DMS 273 treated with DMSO at 0.1 percent for 48 hours (cell line): ENCODE measurements around the gene MC3R.
"Not testable (repeated sequence)": the region's sequence is repeated elsewhere in the genome, so short reads cannot be mapped to it uniquely, and the experiment has no call there.

Experiments used
- DNase-seq: peaks from one replicate; lab custom pipeline; 2025; lab: John Stamatoyannopoulos, UW

Gene MC3R

GRCh38 chr20:56247954-56248782 lies at the start of gene MC3R:
MC3R (plus strand) TSS chr20:56248732; CDS start chr20:56248844, 112 bp downstream.
- DNase-seq, result no peak

- no peak for DNase-seq
Measured at GRCh38 chr20:56200456-56200855, 48.1 kb upstream of the MC3R start.

GRCh38 chr20:56202493-56203077 lies 45.9 kb upstream of the MC3R start:
- no peak for DNase-seq

- DNase-seq, result no peak
Measured at GRCh38 chr20:56204206-56204605, 44.3 kb upstream of the MC3R start.

- no peak for DNase-seq
Measured at GRCh38 chr20:56205346-56205745, 43.2 kb upstream of the MC3R start.

GRCh38 chr20:56207656-56208055 lies 40.9 kb upstream of the MC3R start:
- DNase-seq, result no peak

GRCh38 chr20:56208121-56208520 lies 40.4 kb upstream of the MC3R start:
- DNase-seq, result no peak

GRCh38 chr20:56211051-56211450 lies 37.5 kb upstream of the MC3R start:
- no peak for DNase-seq

GRCh38 chr20:56212091-56212490 lies 36.4 kb upstream of the MC3R start:
- no peak for DNase-seq

GRCh38 chr20:56213321-56213720 lies 35.2 kb upstream of the MC3R start:
- DNase-seq, result no peak

- no peak for DNase-seq
Measured at GRCh38 chr20:56215115-56215514, 33.4 kb upstream of the MC3R start.

GRCh38 chr20:56217829-56218228 lies 30.7 kb upstream of the MC3R start:
- no peak for DNase-seq

GRCh38 chr20:56221186-56221585 lies 27.3 kb upstream of the MC3R start:
- DNase-seq, result not testable (repeated sequence)

- DNase-seq, result no peak
Measured at GRCh38 chr20:56222201-56222600, 26.3 kb upstream of the MC3R start.

- DNase-seq, result no peak
Measured at GRCh38 chr20:56222945-56223344, 25.6 kb upstream of the MC3R start.

GRCh38 chr20:56223352-56223751 lies 25.2 kb upstream of the MC3R start:
- DNase-seq, result no peak

- DNase-seq, result no peak
Measured at GRCh38 chr20:56228021-56228420, 20.5 kb upstream of the MC3R start.

- DNase-seq, result no peak
Measured at GRCh38 chr20:56229812-56230211, 18.7 kb upstream of the MC3R start.

- no peak for DNase-seq
Measured at GRCh38 chr20:56234110-56234509, 14.4 kb upstream of the MC3R start.

GRCh38 chr20:56237335-56237734 lies 11.2 kb upstream of the MC3R start:
- no peak for DNase-seq

- no peak for DNase-seq
Measured at GRCh38 chr20:56244259-56244658, 4.3 kb upstream of the MC3R start.

- no peak for DNase-seq
Measured at GRCh38 chr20:56245761-56246160, 2.8 kb upstream of the MC3R start.

GRCh38 chr20:56249244-56249955 lies 868 bp downstream of the MC3R start:
- DNase-seq, result no peak
